Fibroblast of skin of left quadriceps (primary cell): Measurements from ENCODE around the gene ERCC4.

Experiments
- DNase-seq, 2 experiments: peaks; one replicate each; pipeline ENCODE4 v3.0.0-alpha.2; 2013; ENCODE audit warnings: low read depth in 2 of 2

ERCC4 gene

DNA sequence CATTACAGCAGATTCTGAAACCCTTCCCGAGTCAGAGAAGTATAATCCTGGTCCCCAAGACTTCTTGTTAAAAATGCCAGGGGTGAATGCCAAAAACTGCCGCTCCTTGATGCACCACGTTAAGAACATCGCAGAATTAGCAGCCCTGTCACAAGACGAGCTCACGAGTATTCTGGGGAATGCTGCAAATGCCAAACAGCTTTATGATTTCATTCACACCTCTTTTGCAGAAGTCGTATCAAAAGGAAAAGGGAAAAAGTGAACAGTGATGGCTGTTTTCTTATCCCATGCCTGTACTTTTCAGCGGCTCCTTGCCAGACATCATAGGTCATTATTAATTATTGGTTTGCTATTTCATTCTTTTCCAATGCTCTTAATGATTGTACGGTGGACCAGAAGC is 28.1 kb downstream of the ERCC4 start:
- DNase-seq = no peak

DNA sequence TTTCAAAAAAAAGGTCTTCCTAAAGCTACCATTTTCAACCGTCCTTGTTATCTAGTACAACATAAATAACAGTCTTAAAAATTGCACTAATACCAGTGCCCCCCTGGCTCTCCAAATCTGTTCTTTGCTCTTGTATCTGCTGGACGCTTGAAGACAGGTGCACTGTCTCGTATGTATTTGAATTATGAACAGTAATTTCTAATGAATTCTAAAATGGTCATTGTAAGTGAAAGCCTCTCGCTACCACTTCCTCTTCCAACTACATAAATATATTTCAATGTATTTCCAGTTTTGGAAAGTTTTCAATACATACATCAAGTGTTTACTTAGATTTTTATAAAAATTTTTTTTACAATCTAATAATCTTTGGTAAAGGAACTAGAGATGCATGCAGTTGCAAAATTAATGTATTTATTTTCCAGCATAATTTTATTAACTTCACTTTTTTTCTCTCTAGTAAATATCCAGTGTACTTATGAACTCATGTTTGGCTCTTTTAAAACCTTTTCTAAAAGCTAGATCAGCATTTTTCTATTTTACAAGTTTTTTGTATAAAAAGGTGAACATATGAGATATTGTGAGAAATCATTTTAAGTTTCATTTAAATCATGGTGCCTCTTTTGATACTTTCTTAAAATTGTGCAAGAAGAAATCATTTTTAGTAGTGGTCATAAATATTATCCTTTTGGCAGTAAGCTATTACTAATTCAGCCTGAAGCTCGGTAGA is 31.0 kb downstream of the ERCC4 start:
- no peak for DNase-seq

DNA sequence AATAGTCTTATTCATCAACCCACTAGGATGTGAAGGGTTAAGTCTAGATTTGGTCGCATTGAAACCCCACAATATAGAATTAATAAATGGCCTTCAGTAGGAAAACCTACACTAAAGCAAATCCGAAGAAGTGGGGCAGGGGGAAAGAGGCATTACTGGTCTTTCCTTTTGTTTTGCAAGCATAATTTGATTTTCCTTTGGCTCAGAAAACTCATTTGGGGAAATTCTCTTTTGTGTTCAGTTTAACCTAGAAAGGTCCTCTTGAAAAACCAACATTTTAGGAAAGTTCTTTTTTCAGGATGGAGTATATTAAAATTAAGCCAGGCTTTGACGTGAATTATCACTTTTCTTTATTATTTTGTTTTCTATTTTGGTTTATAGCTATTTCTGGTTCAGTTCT is 31.7 kb downstream of the ERCC4 start:
- DNase-seq = no peak

DNA sequence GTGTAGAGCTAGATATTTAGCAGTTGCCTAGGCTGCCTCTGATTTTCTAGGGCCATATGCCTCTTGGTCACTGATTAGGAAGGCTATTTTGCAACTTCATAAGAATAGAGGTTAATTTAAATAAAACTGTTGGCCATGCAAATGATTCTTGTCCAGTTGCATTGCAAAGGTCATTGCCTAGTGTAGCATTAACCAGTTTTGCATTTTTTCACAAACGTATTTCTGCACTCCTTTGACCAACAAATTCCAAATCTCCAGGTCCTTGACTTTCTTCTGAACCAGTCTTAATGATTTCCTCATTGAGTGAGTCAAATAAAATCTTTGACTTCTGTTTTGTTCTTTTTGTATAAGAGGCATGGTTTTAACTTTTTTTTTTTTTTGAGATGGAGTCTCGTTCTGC is 33.5 kb downstream of the ERCC4 start:
- no peak for DNase-seq

DNA sequence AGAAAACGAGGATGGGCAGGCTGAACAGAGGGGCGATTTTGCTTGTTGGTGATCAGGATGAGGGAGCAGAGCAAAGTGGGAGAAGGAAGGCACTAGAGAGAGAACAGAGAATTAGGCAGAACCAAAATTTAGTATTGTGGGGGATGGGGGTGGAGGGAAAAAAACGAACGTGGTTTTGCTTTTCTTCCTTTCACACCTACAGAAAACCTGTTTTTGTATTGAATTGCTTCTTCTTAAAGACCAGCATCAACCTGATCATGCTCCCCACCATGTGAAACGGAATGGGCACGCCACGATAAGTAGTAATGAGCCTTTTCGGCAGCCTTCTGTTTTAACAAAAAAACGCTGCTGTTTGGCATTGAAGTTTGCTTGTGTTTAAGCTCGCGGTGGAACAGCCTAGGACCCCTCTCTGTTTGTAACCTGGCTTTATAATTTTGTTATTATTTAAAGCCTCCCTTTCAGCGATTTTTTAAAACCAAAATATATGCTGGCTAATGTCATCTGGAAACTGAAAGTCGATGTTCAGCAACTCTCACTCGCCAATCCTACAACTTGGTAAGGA is 36.8 kb downstream of the ERCC4 start:
- no peak for DNase-seq

DNA sequence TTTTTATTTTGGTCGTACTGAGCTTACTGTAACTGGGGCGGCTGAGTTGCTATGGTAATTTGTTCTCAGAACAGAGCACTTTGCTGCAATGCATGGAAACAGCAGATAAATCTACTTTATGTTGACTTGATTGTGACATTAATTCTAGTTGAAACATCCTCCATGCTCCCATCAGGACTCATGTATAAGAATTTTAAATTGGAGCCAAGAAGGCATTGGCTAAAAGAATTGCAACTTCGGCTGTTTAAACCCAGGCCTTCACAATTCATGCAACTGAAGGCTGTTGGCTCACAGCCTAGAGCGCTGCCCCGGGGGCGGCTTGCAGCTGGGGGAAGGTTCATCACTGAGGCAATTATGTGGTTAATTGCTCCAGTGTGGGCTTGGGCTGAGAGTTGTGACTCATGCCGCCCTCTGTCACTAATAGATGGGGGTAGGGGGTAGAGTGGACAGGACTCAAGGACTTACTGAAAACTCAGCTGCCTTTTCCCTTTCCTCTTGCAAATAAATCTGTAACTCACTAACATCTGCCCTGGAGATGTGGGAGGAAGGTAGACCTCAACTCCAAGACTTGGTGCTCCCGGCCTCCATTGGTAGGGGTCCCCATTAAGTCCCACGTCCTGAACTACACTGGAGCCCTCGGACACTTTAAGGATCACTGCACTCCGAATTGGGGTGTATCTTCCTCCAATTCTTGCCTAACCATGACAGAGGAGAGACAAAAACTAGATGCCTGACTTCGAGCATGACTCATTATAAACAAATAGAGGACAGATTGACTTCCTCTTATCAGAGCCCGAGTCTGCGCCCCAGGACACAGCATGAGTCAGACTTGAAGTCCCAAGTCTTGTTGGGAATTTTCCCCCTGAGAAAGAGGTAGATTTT is 37.5 kb downstream of the ERCC4 start:
- peak; percentile 94 to 96 for DNase-seq

DNA sequence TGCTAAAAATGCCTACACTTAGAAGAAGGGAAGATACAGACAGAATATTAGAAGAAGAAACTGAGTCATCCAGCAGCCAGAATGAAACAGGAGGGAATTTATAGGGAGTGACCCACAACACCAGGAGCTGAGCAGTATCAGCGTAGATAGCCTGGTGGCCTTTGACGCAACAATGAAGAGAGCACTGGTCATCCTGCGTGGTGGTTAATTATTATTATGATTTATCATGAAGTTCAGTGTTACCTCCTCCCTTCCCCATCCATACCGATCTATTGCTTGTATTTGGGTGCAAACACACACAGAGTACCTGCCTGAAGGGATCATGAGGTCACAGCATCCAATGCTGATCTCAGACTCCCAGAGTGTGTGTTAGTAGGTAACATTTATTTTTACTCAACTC is 38.5 kb downstream of the ERCC4 start:
- DNase-seq = no peak

DNA sequence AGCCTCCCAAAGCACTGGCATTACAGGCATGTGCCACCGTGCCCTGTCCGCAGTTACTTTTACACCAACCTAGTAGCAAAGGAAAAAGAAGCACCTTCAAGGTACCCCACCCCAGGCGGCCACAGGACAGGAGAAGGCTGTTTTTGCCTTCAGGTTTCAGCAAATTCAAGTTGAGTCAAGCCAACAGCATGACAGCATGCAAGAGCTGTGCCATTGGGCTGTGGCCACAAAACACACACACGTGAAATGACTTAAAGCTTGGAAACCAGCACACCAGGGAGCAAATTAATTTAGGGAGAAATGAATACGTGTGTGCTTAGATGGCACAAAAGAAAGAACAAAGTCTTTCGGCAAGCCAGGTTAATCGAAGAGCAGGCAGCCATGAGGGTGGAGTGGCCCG is 39.7 kb downstream of the ERCC4 start:
- no peak for DNase-seq

DNA sequence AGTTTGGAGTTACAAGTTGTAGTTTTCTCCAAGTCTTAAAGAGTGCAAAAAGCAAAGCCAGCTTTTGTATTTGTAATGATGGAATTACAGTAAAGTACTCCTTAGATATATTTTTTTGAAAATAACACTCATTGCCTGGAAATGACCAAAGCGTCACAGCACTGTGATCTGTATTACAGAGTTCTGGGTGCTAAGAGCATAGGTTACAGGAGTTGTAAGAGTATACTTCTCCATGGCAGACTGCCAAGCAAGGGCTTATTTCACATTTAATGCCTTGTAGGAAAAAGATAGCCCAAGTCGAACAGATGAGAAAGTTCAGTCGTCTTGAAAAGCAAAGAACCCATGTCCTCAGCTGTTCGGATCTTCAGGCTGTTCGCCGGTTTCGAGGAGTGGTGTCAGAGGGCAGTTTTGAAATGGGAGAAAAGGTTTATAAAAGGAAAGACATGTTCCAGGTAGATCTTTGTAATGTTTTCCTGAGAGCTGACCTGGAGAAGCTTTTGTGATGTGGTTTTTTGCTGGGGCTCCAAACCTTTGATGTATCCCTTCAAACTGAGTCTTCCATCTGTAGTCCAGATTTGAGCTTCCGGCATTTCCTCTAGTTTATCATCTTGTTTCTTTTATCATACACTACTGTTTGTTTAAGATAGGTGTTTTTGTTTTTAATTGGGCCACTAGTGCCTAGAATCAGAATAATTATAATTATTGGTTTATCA is 41.3 kb downstream of the ERCC4 start:
- peak; percentile 21 to 26 for DNase-seq

DNA sequence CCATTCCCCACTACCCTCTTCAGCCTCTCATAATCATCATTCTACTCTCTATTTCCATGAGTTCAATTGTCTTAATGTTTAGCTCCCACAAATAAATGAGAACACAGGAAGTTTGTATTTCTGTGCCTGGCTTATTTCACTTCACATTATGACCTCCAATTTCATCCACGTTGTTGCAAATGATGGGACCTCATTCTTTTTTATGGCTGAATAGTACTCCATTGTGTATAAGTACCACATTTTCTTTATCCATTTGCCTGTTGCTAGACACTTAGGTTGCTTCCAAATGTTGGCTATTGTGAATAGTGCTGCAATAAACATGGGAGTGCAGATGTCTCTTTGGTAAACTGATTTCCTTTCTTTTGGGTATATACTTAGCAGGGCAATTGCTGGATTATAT is 42.3 kb downstream of the ERCC4 start:
- DNase-seq = no peak

DNA sequence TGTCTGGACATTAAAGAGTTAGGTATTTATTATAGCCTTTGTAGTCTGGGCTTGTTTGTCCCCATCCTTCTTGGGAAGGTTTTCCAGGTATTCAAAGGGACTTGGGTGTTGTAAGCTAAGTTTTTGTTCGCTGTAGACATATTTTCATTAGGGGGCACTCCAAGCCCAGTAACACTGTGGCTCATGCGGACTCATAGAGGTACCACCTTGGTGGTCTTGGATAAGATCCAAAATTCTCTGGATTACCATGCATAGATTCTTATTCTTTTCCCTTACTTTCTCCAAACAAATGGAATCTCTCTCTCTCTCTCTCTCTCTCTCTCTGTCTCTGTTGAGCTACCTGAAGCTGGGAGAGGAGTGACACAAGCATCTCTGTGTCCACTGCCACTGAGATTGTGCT is 48.9 kb downstream of the ERCC4 start:
- no peak for DNase-seq

DNA sequence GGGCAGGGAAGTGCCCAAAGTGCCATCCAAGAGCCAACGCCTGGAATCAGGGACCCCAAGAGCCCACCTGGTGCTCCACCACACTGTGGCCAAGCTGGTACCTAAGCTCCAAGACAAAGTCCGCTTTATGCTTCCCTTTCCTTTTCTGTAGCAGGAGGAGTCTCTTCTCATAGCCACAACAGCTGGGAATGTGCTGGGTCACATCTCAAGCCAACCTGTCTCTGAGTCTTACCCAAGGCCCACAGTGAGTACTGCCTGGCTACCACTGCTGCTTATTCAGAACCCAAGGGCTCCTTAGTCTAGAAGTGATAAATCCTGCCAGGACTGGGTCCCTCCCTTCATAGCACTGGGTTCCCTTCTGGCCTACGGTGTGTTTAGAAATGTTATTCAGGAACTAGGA is 49.8 kb downstream of the ERCC4 start:
- DNase-seq = no peak

DNA sequence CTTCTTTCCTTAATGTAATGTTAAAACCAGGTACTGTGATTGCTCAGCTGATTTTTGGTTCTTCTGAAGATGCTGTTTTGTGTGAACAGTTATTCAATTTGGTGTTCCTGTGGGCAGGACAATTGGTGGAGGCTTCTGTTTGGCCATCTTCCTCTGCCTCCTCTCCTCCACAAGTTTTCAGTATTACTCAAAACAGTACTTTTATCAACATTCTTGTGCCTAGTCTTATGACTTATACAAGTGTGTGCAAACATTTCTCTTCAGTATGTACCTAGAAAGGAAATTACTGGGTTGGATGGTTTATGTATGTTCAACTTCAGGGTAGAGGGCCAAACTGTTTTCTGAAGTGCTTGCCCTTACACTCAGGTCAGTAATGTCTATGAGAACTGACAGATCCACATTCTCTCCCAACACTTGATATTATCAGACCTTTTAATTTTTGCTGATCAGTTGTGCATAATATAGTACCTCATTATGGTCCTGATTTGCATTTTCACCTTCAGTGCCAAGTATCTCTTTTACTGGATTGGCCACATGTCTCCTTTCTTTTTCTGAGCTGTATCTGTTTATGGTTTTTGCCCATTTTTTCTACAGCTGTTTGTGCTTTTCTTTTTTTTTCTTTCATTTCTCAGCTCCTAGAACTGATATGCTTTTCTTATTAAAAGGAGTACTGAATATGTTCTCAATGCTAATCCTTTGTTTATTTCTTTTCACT is 50.9 kb downstream of the ERCC4 start:
- no peak for DNase-seq

DNA sequence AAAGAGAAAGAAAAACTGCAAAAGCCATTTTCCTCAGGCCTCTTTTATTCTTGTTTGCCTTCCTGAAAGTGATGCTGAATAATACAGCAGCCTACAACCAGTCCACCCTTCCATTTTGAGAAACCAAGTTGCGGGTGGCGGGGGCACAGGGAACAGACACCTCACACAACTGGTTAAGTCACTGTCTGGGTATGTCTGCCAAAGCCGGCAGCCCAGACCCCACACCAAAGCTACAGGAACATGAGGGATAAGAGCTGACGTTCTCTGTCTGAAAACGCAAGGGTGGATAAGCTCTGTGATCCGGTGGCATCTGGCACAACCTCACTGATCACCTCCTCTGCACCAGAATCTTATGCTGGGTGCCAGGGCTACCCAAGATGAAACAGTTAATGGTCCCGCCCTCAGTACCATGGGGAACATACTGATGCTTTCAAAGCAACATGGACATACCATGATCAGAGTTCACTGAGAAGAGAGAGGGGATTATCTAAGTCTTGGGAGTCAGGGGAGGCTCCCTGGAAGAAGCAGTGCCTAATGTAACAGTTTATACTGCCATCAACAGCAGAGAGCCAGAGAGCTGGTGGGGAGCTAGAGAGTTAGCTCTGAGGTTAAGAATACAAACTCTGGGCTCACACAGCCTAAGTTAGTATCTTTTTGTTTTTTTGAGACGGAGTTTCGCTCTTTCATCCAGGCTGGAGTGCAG is 53.5 kb downstream of the ERCC4 start:
- no peak for DNase-seq

DNA sequence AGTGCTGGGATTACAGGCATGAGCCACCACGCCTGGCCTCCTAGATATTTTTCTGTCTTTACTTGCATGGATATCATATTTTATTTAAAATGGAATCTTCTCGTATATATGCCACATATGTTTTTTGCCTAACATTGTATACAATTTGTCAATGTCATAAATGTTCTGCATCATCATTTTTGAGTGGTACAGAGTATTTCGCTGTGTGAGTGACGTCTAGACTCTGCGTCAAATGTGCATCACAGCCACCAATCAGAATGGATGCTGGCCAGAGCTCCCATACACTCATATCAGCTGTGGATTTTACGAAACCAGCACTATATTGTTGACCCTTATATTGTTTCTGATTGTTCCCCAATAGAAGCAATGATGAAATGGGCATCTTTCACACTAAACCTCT is 57.2 kb downstream of the ERCC4 start:
- no peak for DNase-seq

DNA sequence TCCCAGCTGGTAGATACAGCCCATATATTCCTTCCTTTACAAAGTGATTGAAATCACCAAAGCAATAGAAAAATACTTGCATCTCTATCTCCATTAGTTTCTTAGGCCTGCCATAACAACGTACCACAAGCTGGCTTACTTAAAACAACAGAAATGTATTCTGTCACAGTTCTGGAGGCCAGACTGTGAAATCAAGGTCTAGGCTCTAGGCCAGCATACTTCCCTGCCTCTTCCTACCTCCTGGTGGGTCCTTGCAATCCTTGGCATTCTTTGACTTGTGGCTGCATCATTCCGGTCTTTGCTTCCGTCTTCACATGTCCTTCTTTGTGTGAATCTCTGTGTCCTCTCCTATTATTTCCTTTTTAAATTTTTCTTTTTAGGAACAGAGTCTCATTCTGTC is 62.5 kb downstream of the ERCC4 start:
- no peak for DNase-seq

DNA sequence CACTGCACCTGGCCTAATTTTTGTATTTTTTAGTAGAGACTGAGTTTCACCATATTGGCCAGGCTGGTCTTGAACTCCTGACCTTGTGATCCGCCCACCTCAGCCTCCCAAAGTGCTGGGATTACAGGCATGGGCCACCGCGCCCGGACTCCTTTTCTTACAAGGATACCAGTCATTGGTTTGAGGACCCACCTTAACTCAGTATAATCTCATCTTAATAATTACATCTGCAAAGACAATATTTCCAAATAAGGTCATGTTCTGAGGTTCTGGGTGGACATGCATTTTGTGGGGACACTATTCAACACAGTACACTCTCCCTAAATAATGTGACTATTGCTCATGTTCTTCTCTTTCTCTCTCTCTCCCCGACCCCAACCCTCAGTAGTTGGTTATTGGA is 63.7 kb downstream of the ERCC4 start:
- DNase-seq = no peak

DNA sequence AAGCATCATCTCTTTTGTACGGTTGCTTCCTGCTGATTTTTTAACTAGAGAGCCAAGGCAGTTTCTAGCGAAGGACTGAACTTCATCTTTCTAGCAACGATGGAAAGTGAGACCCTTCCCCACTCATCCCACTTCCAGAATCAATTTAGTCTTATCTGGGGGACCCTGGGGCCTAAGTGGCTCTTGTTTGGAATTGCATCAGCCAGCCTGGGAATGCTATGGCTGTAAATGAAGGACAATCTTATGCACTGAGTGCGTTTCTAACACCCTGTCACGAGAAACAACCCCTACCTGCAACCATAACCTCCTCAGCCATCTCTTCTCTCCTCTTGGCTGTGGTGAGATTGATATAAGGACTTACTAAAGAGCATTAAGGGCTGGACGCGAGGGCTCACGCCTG is 64.8 kb downstream of the ERCC4 start:
- DNase-seq = no peak

DNA sequence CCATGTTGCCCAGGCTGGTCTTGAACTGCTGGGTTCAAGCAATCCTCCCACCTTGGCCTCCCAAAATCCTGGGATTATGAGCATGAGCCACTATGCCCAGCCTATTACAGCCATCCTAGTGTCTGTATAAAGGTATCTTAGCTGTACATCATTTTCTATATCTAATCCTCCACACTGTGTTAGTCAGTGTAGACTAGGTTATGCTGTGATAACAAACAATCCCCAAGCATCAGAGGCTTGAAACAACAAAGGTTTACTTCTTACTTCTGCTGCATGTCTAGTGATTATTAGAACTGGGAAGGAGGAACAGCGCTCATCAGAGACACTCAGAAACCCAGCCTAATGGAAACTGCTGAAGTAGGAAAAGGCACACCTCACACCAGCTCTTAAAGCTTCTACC is 68.1 kb downstream of the ERCC4 start:
- no peak for DNase-seq

DNA sequence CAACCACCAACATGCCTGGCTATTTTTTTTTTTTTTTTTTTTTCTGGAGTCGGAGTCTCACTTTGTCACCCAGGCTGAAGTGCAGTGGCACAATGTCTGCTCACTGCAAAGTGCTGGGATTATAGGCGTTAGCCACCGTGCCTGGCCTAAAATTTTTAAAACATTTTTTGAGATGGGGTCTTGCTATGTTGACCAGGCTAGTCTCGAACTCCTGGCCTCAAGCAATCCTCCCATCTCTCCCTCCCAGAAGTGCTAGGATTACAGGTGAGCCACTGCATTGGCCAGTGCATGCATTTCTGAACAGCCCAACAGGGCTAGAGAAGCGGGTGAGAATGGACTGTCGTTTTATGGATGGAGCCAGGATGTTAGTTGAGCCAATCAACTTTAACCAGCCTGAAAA is 72.4 kb downstream of the ERCC4 start:
- no peak for DNase-seq

DNA sequence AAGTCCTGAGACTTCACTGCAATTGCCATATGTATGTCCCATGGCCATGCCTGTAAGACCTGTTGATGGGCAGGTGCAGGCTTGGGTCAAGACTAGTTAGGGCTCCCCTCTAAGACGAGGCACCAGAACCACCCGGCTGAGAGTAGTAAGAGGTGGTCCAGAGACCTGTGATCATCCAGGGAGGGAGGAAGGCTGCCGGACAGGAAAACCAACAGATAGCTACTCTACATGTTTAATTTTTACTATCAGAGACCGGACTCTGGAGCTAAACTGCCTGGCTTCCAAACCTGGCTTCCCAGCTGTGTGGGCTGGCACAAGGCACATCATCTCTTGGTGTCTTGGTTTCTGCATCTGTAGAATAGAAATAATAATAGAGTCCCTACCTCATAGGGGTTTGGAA is 73.0 kb downstream of the ERCC4 start:
- no peak for DNase-seq
